Activated CD8-positive, alpha-beta memory T cell treated with anti-CD3 and anti-CD28 coated beads, Interleukin-2, amount 50 U/mL, for 24 hours (primary cell): ENCODE results near the gene JMJD7.

Experiments used
- DNase-seq: peaks from one replicate; pipeline ENCODE4 v3.0.0-alpha.2; 2020; ENCODE audit errors: extremely low read depth

Gene JMJD7

GRCh38 chr15:41883484-41883825, 55.6 kb downstream of the JMJD7 start:
- no peak for DNase-seq

- no peak for DNase-seq
These were observed 56.6 kb downstream of the JMJD7 start for GRCh38 chr15:41884458-41884857.

DNA sequence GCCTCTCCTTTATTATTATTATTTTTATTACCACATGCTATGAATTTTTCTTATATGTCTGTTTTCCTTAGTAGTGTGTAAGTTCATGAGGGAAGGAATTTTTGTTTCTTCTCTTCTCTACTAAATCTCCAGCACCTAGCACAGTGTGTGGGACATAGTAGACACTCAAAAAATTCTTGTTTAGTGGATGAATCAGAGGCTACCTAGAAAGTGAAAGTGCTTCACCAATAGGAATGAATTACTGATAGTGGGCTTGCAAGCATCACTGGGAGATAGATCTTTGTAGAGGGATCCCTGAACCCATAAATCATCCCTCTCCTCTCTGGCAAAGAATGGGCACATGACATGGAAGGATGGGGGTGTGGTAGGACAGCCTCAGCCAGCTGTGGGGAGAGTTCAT, 57.4 kb downstream of the JMJD7 start:
- no peak for DNase-seq

GRCh38 chr15:41885841-41886240, 57.9 kb downstream of the JMJD7 start:
- no peak for DNase-seq

DNA sequence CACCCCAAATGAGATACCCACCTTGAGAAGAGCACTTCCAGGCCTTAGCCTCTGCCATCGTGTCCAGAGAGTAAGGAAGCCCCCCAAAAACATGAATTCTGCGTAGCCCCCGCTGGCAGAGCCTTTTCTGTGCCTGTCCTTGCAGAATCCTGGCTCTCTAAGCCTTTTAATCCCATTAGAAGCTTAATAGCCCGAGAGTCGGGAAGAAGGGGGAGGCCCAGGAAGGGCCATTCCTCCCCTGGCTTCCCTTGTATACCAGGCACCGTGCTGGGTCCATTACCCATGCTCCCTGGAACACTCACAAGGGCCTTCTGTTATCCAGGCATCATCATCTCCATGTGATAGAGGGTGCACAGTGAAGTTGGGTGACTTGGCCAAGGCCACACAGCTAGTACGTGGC, 58.8 kb downstream of the JMJD7 start:
- no peak for DNase-seq

DNA sequence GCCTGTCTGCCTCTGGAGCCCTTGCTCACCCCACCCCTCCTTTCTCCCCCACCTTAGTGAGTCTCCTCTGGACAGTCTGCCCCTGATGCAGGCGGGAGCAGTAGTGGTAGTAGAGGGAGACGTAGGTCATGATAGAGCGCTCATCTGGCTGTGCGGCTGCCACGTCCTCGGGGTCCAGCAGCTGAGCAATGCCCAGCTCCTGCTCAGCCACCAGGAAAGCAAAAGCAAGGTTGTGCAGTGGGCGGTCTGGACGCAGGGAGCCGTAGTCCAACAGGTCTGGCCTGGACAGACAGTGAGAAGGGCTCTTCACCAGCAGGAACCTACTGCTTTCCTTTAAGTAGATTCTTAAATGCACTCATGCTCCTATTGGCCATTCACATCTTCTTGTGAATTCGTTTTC, 59.3 kb downstream of the JMJD7 start:
- DNase-seq = no peak
